Measurements from ENCODE around the gene IRAK4.

Gene IRAK4

DNA sequence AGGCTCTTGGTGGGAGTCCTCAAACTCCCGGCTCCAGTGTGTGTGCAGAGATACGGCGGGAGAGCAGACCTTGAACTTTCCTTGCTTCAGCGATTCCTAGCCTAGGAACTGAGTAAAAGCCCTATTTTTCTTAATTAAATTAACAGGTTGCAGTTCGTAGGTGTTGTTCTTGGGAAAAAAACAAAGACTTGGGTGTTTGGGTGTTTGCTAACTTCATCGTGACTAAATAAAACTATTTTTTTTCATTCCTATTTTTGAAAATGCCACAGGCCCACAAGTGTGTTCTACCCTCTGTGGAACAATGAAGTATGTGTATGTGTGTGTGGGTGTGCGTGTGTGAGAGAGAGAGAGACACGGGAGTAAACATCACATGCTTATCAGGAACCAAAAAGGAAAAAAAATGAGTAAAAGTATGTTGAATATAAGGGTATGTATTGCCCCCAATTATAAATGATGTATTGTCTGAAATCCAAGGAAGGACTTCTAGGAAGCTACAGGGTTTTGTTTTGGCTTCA, 77.8 kb downstream of the IRAK4 start:
- no peak for DNase-seq (ENCODE audit: low spot score)
